WTC11 (cell line): ENCODE measurements around the gene HBEGF. TPM values are rescaled to one million over a fixed set of nuclear protein-coding genes. Genes with fewer than 3 reads are reported as not detected.

Source experiments
- ATAC-seq: fragments of 200-7000 bp; cut with Tn5 transposase; 2 replicates; pipeline ENCODE4 v1.10.0; 2021; ENCODE audit warnings: mild to moderate bottlenecking, moderate library complexity
- CTCF ChIA-PET: fragments of 300-600 bp; sonication (Branson Sonifier 250); formaldehyde crosslinking; loops from one replicate; lab custom pipeline; 2021; ENCODE audit warnings: antibody characterized with exemption; lab: Charles Lee
- POLR2A ChIA-PET: fragments of 350-600 bp; sonication (Branson Sonifier 250); formaldehyde crosslinking; loops from one replicate; lab custom pipeline; 2021; ENCODE audit warnings: antibody characterized with exemption; lab: Charles Lee
- DNase-seq: peaks from one replicate; pipeline ENCODE4 v3.0.0; 2021; ENCODE audit warnings: low spot score
- H3K27ac Mint-ChIP-seq: 2 replicates; pipeline ENCODE4 v1.8.0; 2021; ENCODE audit warnings: mixed read lengths
- H3K27me3 Mint-ChIP-seq: 2 replicates; pipeline ENCODE4 v1.8.0; 2021; ENCODE audit warnings: low read depth, mild to moderate bottlenecking, moderate library complexity, mixed read lengths
- H3K36me3 Mint-ChIP-seq: 2 replicates; pipeline ENCODE4 v1.8.0; 2021; ENCODE audit warnings: mixed read lengths
- H3K4me1 Mint-ChIP-seq: 2 replicates; pipeline ENCODE4 v1.8.0; 2022; ENCODE audit warnings: mixed read lengths
- H3K4me3 Mint-ChIP-seq: 2 replicates; pipeline ENCODE4 v1.8.0; 2021; ENCODE audit warnings: mild to moderate bottlenecking, moderate library complexity, mixed read lengths
- H3K9me3 Mint-ChIP-seq: 2 replicates; pipeline ENCODE4 v1.8.0; 2021; ENCODE audit warnings: mixed read lengths
- AR ChIP-seq: fragments of 250-450 bp; sonication (Bioruptor Pico); IDR thresholded peaks from 2 replicates; pipeline ENCODE4 v1.9.0; 2021; ENCODE audit warnings: mild to moderate bottlenecking
- ATF2 ChIP-seq: sonication (generic); formaldehyde crosslinking; IDR thresholded peaks from 2 replicates; pipeline ENCODE4 v1.8.1; 2022; ENCODE audit warnings: low read depth, missing genetic modification reagents, borderline replicate concordance
- ATF3 ChIP-seq: sonication (generic); formaldehyde crosslinking; conservative IDR thresholded peaks from 2 replicates; pipeline ENCODE4 v1.8.1; 2022; ENCODE audit warnings: mild to moderate bottlenecking, missing genetic modification reagents
- CDX4 ChIP-seq: fragments of 250-450 bp; sonication (Bioruptor Pico); IDR thresholded peaks from 2 replicates; pipeline ENCODE4 v1.9.0; 2021; ENCODE audit warnings: moderate library complexity, mild to moderate bottlenecking, inconsistent platforms, borderline replicate concordance
- CREB1 ChIP-seq: sonication (generic); formaldehyde crosslinking; IDR thresholded peaks from 2 replicates; pipeline ENCODE4 v1.8.0; 2023; ENCODE audit warnings: mild to moderate bottlenecking, missing genetic modification reagents
- CTCF ChIP-seq: fragments of 200-600 bp; IDR thresholded peaks from 2 replicates; pipeline ENCODE4 v1.8.0; 2022; ENCODE audit warnings: antibody characterized with exemption
- E2F4 ChIP-seq: sonication (generic); formaldehyde crosslinking; IDR thresholded peaks from 2 replicates; pipeline ENCODE4 v1.8.1; 2022; ENCODE audit warnings: low read depth, mild to moderate bottlenecking, moderate library complexity, missing genetic modification reagents, borderline replicate concordance
- EMX1 ChIP-seq: fragments of 250-450 bp; sonication (Bioruptor Pico); IDR thresholded peaks from 2 replicates; pipeline ENCODE4 v1.8.0; 2021; ENCODE audit warnings: mild to moderate bottlenecking
- ETV6 ChIP-seq: sonication (generic); formaldehyde crosslinking; IDR thresholded peaks from 2 replicates; pipeline ENCODE4 v1.8.1; 2022; ENCODE audit warnings: mild to moderate bottlenecking, missing genetic modification reagents
- FOXK1 ChIP-seq: sonication (generic); formaldehyde crosslinking; IDR thresholded peaks from 2 replicates; pipeline ENCODE4 v1.8.0; 2022; ENCODE audit warnings: mild to moderate bottlenecking, moderate library complexity, missing genetic modification reagents
- MXD4 ChIP-seq: fragments of 250-450 bp; sonication (Bioruptor Pico); IDR thresholded peaks from 2 replicates; pipeline ENCODE4 v1.8.0; 2021; ENCODE audit warnings: mild to moderate bottlenecking, moderate library complexity, borderline replicate concordance
- NFATC4 ChIP-seq: fragments of 250-450 bp; sonication (Bioruptor Pico); IDR thresholded peaks from 2 replicates; pipeline ENCODE4 v1.9.0; 2021; ENCODE audit warnings: mild to moderate bottlenecking
- OVOL2 ChIP-seq: fragments of 250-450 bp; sonication (Bioruptor Pico); IDR thresholded peaks from 2 replicates; pipeline ENCODE4 v1.9.0; 2021; ENCODE audit warnings: mild to moderate bottlenecking, borderline replicate concordance
- RELA ChIP-seq: sonication (generic); formaldehyde crosslinking; IDR thresholded peaks from 2 replicates; pipeline ENCODE4 v1.8.1; 2022; ENCODE audit warnings: missing genetic modification reagents, mild to moderate bottlenecking, borderline replicate concordance
- SMAD4 ChIP-seq: sonication (generic); formaldehyde crosslinking; IDR thresholded peaks from 2 replicates; pipeline ENCODE4 v1.8.0; 2022; ENCODE audit warnings: mild to moderate bottlenecking, missing genetic modification reagents
- TEAD1 ChIP-seq: sonication (generic); formaldehyde crosslinking; IDR thresholded peaks from 2 replicates; pipeline ENCODE4 v1.8.0; 2022; ENCODE audit warnings: mild to moderate bottlenecking, missing genetic modification reagents
- ZBTB43 ChIP-seq: sonication (generic); formaldehyde crosslinking; IDR thresholded peaks from 2 replicates; pipeline ENCODE4 v1.8.1; 2023; ENCODE audit warnings: mild to moderate bottlenecking, missing genetic modification reagents
- ZNF138 ChIP-seq: sonication (generic); formaldehyde crosslinking; conservative IDR thresholded peaks from 2 replicates; pipeline ENCODE4 v1.8.1; 2022; ENCODE audit warnings: mild to moderate bottlenecking, moderate library complexity, missing genetic modification reagents
- ZNF396 ChIP-seq: fragments of 250-450 bp; sonication (Bioruptor Pico); IDR thresholded peaks from 2 replicates; pipeline ENCODE4 v1.8.0; 2021; ENCODE audit warnings: mild to moderate bottlenecking, moderate library complexity, borderline replicate concordance
- ZNF416 ChIP-seq: fragments of 250-450 bp; sonication (Bioruptor Pico); IDR thresholded peaks from 2 replicates; pipeline ENCODE4 v1.9.0; 2021; ENCODE audit warnings: mild to moderate bottlenecking, inconsistent platforms
- ZNF512 ChIP-seq: sonication (generic); formaldehyde crosslinking; IDR thresholded peaks from 2 replicates; pipeline ENCODE4 v1.8.1; 2022; ENCODE audit warnings: missing genetic modification reagents, borderline replicate concordance
- total RNA-seq: library from RNA; stranded (reverse); gene quantifications from 3 replicates; pipeline ENCODE4 v1.2.3, GENCODE V29; 2021

Gene HBEGF
- total RNA-seq, 1 experiment from 2014 or later, result 4.0 TPM

- no peak for TF ChIP-seq SMAD4 (CRISPR knock-in tag)
- no peak for TF ChIP-seq ZNF396 (CRISPR knock-in tag)
- no peak for TF ChIP-seq ZBTB43 (CRISPR knock-in tag)
- no peak for TF ChIP-seq FOXK1 (CRISPR knock-in tag)
- no peak for TF ChIP-seq OVOL2 (CRISPR knock-in tag)
- TF ChIP-seq ZNF512 (CRISPR knock-in tag), result no peak
- TF ChIP-seq CDX4 (CRISPR knock-in tag), result no peak
- TF ChIP-seq ETV6 (CRISPR knock-in tag), result no peak
- TF ChIP-seq ATF2, result no peak
These were observed 54.0 kb downstream of the HBEGF start (continued) for GRCh38 chr5:140292212-140293036.

GRCh38 chr5:140287801-140288521, 58.4 kb downstream of the HBEGF start:
- no peak overlapping the region for H3K27ac Mint-ChIP-seq
- TF ChIP-seq E2F4 (CRISPR knock-in tag) (no peak), AR (CRISPR knock-in tag) (no peak), RELA (no peak), ZBTB43 (CRISPR knock-in tag) (no peak), ATF3 (CRISPR knock-in tag) (no peak), ZNF416 (CRISPR knock-in tag) (no peak), EMX1 (CRISPR knock-in tag) (no peak), ZNF138 (no peak), MXD4 (CRISPR knock-in tag) (no peak), CREB1 (no peak), NFATC4 (CRISPR knock-in tag) (no peak), TEAD1 (CRISPR knock-in tag) (no peak), CTCF (no peak)
- TF ChIP-seq, all 79 proteins: peak for 0
- ATAC-seq (no peak), DNase-seq (no peak)
- POLR2A ChIA-PET, result no interaction called here
- CTCF ChIA-PET, result interaction anchor here (1.5 kb wide), 1 partner anchor 59 kb away, joined by 6 read pairs; the partner anchor contains the start of gene HBEGF
- Mint-ChIP-seq H3K9me3 (no peaks in the 10 kb centered on the region), H3K4me1 (no peaks in the 10 kb centered on the region), H3K27me3 (no peaks in the 10 kb centered on the region), H3K4me3 (no peak overlapping the region), H3K36me3 (no peaks in the 10 kb centered on the region)
